Measurements from ENCODE around the gene RNU6-9.
"Not testable (repeated sequence)": the region's sequence is repeated elsewhere in the genome, so short reads cannot be mapped to it uniquely, and the experiment has no call there.

RNU6-9 gene

GRCh38 chr19:878751-879561, 14.3 kb upstream of the RNU6-9 start:
- not testable (repeated sequence) for DNase-seq (ENCODE audit: low read depth)

DNA sequence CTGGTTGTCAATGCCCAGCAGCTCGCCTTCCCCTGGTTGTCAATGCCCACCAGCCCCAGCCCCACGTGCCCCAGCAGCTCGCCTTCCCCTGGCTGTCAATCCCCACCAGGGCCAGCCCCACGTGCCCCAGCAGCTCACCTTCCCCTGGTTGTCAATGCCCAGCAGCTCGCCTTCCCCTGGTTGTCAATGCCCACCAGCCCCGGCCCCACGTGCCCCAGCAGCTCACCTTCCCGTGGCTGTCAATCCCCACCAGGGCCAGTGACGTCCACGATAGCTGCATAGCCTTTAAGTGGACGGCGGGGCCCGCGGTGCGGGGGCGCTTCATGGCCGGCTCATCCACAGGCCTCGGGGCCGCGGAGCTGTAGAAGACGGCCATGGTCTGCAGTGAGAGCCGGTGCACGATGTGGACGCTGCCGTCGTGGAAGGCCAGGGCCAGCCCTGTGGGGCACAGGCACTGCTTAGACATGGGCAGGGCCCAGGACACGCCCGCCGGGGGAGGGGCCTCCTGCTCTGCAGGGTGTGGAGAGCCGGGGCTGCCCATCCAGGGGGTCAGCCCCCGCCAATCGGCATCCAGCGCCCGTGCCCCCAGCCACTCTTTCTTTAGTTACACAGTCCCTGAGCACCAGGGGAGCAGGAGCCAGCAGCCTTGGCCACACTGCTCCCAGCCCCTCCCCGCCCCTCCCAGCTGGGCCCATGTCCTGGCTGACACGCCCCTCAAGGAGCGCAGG, 13.4 kb upstream of the RNU6-9 start:
- DNase-seq (ENCODE audit: low read depth), result no peak

DNA sequence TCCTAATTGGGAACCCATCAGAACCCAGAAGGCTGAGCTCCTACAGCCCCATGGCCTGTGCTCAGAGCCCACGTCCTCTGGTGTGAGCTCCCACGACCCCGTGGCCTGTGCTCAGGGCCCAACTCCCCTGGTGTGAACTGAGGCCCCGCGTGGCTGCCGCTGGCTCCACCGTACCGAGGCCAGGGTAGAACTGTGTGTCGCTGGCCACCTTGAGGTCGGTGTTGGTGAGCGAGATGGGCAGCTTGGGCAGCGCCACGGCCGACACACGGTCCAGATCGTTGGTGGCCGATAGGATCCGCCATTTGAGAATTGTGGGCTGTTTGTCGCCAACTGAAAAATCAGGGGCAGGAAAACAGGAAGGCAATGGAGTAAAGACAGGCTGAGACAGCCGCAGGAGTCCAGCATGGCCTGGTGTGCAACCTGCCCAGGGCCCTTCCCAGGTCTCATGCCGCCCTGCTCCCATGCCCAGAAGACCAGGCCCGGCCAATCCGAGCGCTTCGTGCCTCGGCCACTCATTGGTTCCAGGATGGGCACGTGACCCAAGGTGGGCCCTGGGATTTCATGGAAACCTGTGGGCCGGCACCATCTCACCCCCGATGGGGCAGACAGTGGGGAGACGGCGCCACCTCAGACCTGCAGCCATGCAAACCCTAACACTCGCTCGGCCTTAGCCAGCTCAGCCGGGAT, 11.8 kb upstream of the RNU6-9 start:
- no peak for DNase-seq (ENCODE audit: low read depth)

DNA sequence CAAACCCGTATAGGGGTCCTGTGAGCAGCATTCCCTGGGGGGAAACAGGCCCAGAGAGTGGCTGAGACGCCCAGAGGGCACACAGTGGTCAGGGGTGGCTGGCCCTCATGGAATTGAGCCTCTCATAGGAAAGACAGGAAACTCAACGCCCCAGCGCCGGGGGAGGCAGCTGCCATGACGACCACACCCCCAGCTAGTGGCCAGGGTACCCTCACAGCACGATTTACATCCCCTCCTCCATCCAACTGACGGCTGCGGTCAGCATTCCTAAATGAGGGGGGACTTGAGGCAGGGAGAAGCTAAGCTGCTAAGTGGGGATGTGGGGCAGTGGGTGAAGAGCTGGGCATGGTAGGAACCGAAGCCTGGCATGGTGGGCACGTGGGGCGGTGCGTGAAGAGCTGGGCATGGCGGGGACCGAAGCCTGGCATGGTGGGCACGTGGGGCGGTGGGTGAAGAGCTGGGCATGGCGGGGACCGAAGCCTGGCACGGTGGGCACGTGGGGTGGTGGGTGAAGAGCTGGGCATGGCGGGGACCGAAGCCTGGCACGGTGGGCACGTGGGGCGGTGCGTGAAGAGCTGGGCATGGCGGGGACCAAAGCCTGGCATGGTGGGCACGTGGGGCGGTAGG, 10.3 kb upstream of the RNU6-9 start:
- DNase-seq (ENCODE audit: low read depth), result no peak

- DNase-seq (ENCODE audit: low read depth), result no peak
These were observed 9.5 kb upstream of the RNU6-9 start for GRCh38 chr19:883661-884211.

- no peak for DNase-seq (ENCODE audit: low read depth)
These were observed 8.7 kb upstream of the RNU6-9 start for GRCh38 chr19:884420-885211.

- DNase-seq (ENCODE audit: low read depth), result no peak
These were observed 7.6 kb upstream of the RNU6-9 start for GRCh38 chr19:885536-886224.

- peak; percentile 80 for DNase-seq (ENCODE audit: low read depth)
These were observed 6.2 kb upstream of the RNU6-9 start for GRCh38 chr19:887072-887471.

DNA sequence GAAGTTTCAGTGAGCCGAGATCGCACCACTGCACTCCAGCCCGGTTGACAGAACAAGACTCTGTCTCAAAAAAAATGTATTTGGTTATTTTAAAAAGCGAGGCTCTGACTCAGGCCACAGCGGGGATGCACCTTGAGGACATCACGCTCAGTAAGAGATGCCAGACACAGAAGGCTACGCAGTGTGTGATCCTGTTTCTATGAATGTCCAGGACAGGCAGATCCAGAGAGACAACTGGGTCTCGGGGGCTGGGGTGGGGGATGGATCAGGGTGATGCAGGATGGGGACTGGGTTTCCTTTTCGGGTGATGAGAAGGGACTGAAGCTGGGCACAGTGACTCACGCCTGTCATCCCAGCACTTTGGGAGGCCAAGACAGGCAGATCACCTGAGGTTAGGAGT, 5.7 kb upstream of the RNU6-9 start:
- DNase-seq (ENCODE audit: low read depth), result no peak

- no peak for DNase-seq (ENCODE audit: low read depth)
These were observed 4.5 kb upstream of the RNU6-9 start for GRCh38 chr19:888581-889385.

GRCh38 chr19:889662-890295, 3.5 kb upstream of the RNU6-9 start:
- no peak for DNase-seq (ENCODE audit: low read depth)

- no peak for DNase-seq (ENCODE audit: low read depth)
These were observed 2.5 kb upstream of the RNU6-9 start for GRCh38 chr19:890831-891230.

GRCh38 chr19:891421-892200, 1.7 kb upstream of the RNU6-9 start:
- not testable (repeated sequence) for DNase-seq (ENCODE audit: low read depth)

DNA sequence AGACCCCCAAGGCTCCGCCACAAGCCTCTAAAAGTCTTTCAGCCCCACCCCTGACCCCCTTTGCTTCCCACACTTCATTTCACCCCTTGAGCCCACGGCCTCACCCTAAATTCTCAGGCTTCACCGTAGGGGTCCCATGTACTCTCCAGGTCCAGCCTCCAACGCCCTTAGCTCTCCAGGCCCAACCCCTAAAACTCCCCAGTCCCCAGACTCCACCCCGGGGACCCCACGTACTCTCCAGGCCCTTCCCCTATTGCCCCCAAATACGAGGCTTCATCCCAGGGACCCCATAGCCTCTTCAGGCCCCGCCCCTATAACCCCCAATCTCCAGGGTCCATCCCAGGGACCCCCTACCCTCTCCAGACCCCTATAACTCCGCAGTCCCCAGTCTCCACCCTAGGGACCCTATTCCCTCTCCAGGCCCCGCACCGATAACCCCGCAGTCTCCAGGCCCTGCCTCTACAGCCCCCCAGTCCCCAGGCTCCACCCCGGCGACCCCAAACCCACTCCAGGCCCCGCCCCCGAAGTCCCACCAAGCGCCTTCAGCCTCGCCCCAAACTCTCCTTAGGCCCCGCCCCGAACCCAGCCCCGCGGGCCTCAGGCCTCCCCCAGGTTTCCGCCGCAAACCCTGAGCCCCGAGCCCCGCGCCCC, 916 bp upstream of the RNU6-9 start:
- no peak for DNase-seq (ENCODE audit: low read depth)

DNA sequence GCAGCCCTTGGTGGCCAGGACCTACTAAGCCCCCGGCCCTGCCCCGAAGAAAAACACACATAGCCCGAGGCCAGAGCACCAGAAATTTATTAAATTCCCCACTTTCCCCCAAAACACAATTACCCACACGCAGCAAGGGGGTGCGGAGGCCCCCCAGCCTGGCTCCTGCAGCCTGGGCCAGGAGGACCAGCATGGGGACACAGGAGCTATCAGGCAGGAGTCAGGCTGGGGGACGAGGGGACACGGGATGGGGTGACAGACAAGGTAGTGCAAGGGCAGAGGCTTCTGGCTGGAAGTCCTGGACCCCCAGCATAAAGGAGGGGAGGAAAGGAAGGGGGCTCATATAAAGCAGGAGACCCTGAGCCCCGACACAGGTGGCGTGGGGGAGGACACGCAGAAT, 3.1 kb downstream of the RNU6-9 start:
- DNase-seq (ENCODE audit: low read depth), result no peak

DNA sequence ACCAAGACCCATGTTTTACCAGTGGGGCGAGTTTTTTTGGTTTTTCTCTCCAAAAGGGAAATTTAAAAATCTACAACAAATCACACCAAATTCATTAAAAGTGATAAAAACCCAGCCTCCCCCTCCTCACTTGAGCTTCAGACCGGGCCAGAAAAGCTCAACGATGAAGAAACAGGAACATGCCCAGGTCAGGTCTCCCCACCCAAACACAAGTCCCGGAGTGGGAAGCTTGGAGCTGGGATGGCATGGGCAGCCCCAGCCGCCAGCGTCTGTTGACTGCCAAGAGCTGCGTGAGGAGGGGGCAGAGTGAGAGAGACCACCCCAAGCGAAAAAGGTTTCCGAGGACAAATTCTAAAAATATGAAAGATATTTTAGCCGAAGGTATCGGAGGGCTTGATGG, 3.7 kb downstream of the RNU6-9 start:
- DNase-seq (ENCODE audit: low read depth), result no peak

- no peak for DNase-seq (ENCODE audit: low read depth)
These were observed 4.3 kb downstream of the RNU6-9 start for GRCh38 chr19:897442-898039.

DNA sequence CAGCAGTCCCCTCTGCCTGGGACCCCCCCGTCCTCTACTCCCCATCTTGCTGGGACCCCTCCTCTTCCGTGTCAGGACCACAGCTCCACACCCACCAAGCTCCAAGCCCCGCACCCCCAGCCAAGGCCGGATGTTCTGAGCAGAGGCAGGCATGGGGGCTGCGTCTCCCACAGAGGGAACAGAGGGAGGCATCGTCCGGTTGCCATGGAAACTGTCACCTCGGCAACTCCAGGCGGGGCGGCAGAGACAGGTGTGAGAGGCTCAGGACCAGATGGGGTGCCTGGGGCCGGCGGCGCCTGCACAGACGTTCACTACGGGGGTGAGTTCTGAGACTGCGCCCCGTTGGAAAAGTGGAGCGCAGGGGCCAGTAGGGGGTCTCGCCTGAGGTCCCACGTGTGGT, 5.4 kb downstream of the RNU6-9 start:
- DNase-seq (ENCODE audit: low read depth), result no peak
